Neural cell (in vitro differentiated cells): ENCODE results near the gene SMAD7.

Experiments used
- EZH2 ChIP-seq: fragments of 200-600, 300-800 bp; shearing (Covaris generic), sonication (generic); IDR thresholded peaks from 2 replicates; pipeline ENCODE4 v1.6.1; 2014; ENCODE audit warnings: antibody characterized with exemption, low read length, borderline replicate concordance, mild to moderate bottlenecking; ENCODE audit not compliant: insufficient read depth, poor library complexity, severe bottlenecking
- MXI1 ChIP-seq: fragments of 450-650 bp; conservative IDR thresholded peaks from 2 replicates; pipeline ENCODE4 v1.6.1; 2014; ENCODE audit warnings: antibody characterized with exemption, mild to moderate bottlenecking; ENCODE audit not compliant: poor library complexity, severe bottlenecking
- POLR2AphosphoS5 ChIP-seq: IDR thresholded peaks from 2 replicates; pipeline ENCODE4 v1.6.1; 2012
- RAD21 ChIP-seq: fragments of 450-650 bp; conservative IDR thresholded peaks from 2 replicates; pipeline ENCODE4 v1.6.1; 2014; ENCODE audit warnings: antibody characterized with exemption, mild to moderate bottlenecking, moderate library complexity
- SMC3 ChIP-seq: fragments of 450-650 bp; conservative IDR thresholded peaks from 2 replicates; pipeline ENCODE4 v1.6.1; 2014; ENCODE audit warnings: antibody characterized with exemption, mild to moderate bottlenecking, moderate library complexity; ENCODE audit not compliant: poor library complexity
- TAF1 ChIP-seq: IDR thresholded peaks from 2 replicates; pipeline ENCODE4 v1.6.1; 2012; ENCODE audit warnings: low read depth
- TF ChIP-seq, protein P1 (sequence below): fragments of 450-650 bp; IDR thresholded peaks from 2 replicates; pipeline ENCODE4 v1.5.1; 2014; ENCODE audit warnings: antibody characterized with exemption, mild to moderate bottlenecking, moderate library complexity; ENCODE audit not compliant: poor library complexity, severe bottlenecking
- TF ChIP-seq, protein P2 (sequence below): IDR thresholded peaks from 2 replicates; pipeline ENCODE4 v1.6.1; 2012; ENCODE audit warnings: borderline replicate concordance

DNA sequence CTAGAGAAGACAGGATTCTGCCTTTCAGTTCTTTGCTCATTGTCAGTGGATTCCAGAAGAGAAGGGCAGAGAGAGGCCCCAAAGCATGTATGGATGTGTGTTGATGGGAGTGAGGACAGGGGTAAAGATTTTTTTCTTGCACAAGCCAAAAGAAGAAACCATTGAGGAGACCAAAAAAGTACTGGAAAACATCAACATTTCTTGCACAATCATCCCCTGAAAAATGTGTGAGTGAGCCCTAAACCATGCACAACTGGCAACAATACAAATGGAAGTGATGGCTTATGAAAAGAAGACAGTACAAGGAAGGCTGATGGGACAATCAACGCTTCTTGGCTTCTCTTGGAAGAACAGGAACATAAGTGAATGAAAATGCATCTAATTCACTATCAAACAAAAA is 5.6 kb upstream of the SMAD7 start:
- TF ChIP-seq, protein P1, sequence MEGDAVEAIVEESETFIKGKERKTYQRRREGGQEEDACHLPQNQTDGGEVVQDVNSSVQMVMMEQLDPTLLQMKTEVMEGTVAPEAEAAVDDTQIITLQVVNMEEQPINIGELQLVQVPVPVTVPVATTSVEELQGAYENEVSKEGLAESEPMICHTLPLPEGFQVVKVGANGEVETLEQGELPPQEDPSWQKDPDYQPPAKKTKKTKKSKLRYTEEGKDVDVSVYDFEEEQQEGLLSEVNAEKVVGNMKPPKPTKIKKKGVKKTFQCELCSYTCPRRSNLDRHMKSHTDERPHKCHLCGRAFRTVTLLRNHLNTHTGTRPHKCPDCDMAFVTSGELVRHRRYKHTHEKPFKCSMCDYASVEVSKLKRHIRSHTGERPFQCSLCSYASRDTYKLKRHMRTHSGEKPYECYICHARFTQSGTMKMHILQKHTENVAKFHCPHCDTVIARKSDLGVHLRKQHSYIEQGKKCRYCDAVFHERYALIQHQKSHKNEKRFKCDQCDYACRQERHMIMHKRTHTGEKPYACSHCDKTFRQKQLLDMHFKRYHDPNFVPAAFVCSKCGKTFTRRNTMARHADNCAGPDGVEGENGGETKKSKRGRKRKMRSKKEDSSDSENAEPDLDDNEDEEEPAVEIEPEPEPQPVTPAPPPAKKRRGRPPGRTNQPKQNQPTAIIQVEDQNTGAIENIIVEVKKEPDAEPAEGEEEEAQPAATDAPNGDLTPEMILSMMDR, result no peak
- no peak for TF ChIP-seq MXI1
- TF ChIP-seq TAF1, result no peak
- no peak for TF ChIP-seq POLR2AphosphoS5
- TF ChIP-seq, protein P2, sequence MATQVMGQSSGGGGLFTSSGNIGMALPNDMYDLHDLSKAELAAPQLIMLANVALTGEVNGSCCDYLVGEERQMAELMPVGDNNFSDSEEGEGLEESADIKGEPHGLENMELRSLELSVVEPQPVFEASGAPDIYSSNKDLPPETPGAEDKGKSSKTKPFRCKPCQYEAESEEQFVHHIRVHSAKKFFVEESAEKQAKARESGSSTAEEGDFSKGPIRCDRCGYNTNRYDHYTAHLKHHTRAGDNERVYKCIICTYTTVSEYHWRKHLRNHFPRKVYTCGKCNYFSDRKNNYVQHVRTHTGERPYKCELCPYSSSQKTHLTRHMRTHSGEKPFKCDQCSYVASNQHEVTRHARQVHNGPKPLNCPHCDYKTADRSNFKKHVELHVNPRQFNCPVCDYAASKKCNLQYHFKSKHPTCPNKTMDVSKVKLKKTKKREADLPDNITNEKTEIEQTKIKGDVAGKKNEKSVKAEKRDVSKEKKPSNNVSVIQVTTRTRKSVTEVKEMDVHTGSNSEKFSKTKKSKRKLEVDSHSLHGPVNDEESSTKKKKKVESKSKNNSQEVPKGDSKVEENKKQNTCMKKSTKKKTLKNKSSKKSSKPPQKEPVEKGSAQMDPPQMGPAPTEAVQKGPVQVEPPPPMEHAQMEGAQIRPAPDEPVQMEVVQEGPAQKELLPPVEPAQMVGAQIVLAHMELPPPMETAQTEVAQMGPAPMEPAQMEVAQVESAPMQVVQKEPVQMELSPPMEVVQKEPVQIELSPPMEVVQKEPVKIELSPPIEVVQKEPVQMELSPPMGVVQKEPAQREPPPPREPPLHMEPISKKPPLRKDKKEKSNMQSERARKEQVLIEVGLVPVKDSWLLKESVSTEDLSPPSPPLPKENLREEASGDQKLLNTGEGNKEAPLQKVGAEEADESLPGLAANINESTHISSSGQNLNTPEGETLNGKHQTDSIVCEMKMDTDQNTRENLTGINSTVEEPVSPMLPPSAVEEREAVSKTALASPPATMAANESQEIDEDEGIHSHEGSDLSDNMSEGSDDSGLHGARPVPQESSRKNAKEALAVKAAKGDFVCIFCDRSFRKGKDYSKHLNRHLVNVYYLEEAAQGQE, result no peak
- no peak for TF ChIP-seq EZH2
- no peak for TF ChIP-seq RAD21
- no peak for TF ChIP-seq SMC3
